HepG2 (cell line): ENCODE data around the gene YY1. TPM values are rescaled to one million over a fixed set of nuclear protein-coding genes. Genes with fewer than 3 reads are reported as not detected.

ENCODE experiments used
- ARNTL ChIP-seq: sonication (generic); formaldehyde crosslinking; IDR thresholded peaks from 2 replicates; pipeline ENCODE4 v1.4.0; 2020; ENCODE audit warnings: mild to moderate bottlenecking, missing genetic modification reagents
- ATAD3A ChIP-seq: sonication (generic); formaldehyde crosslinking; IDR thresholded peaks from 2 replicates; pipeline ENCODE4 v1.4.0; 2020; ENCODE audit warnings: missing genetic modification reagents
- FOXC1 ChIP-seq: sonication (generic); formaldehyde crosslinking; IDR thresholded peaks from 2 replicates; pipeline ENCODE4 v1.8.0; 2022; ENCODE audit warnings: mild to moderate bottlenecking, missing genetic modification reagents, borderline replicate concordance
- FOXJ3 ChIP-seq: sonication (generic); formaldehyde crosslinking; IDR thresholded peaks from 2 replicates; pipeline ENCODE4 v1.4.0; 2020; ENCODE audit warnings: missing genetic modification reagents, mild to moderate bottlenecking, borderline replicate concordance
- FOXM1 ChIP-seq: sonication (generic); formaldehyde crosslinking; IDR thresholded peaks from 2 replicates; pipeline ENCODE4 v1.5.0; 2020; ENCODE audit warnings: missing genetic modification reagents
- HMG20B ChIP-seq: conservative IDR thresholded peaks from 2 replicates; pipeline ENCODE4 v1.6.1; 2016; ENCODE audit warnings: missing genetic modification reagents, missing compliant biosample characterization
- HNF1B ChIP-seq: sonication (generic); formaldehyde crosslinking; IDR thresholded peaks from 2 replicates; pipeline ENCODE4 v1.5.1; 2020; ENCODE audit warnings: mild to moderate bottlenecking, moderate library complexity, missing genetic modification reagents
- IRF1 ChIP-seq: sonication (generic); formaldehyde crosslinking; IDR thresholded peaks from 2 replicates; pipeline ENCODE4 v1.4.0; 2020; ENCODE audit warnings: low read depth, mild to moderate bottlenecking, missing genetic modification reagents
- IRF2 ChIP-seq: IDR thresholded peaks from 2 replicates; pipeline ENCODE4 v1.6.1; 2018; ENCODE audit warnings: missing genetic modification reagents, missing compliant biosample characterization
- IRF9 ChIP-seq: sonication (generic); formaldehyde crosslinking; IDR thresholded peaks from 2 replicates; pipeline ENCODE4 v1.8.0; 2022; ENCODE audit warnings: missing genetic modification reagents, mild to moderate bottlenecking, borderline replicate concordance
- MTERF4 ChIP-seq: sonication (generic); formaldehyde crosslinking; IDR thresholded peaks from 2 replicates; pipeline ENCODE4 v1.8.0; 2023; ENCODE audit warnings: mild to moderate bottlenecking, missing genetic modification reagents
- NKX3-1 ChIP-seq: sonication (generic); formaldehyde crosslinking; IDR thresholded peaks from 2 replicates; pipeline ENCODE4 v1.5.0; 2020; ENCODE audit warnings: missing genetic modification reagents
- RBM39 ChIP-seq: fragments of 200-400 bp; formaldehyde crosslinking; IDR thresholded peaks from one replicate; pipeline ENCODE4 v1.6.1; 2018; ENCODE audit warnings: antibody characterized with exemption, mild to moderate bottlenecking, low read depth, low read length; ENCODE audit not compliant: poor library complexity, severe bottlenecking
- SAP130 ChIP-seq: IDR thresholded peaks from 2 replicates; pipeline ENCODE4 v1.6.1; 2016; ENCODE audit warnings: low read depth
- SMARCC2 ChIP-seq: fragments of 450-650 bp; IDR thresholded peaks from 2 replicates; pipeline ENCODE4 v1.6.1; 2017; ENCODE audit warnings: antibody characterized with exemption, mild to moderate bottlenecking
- ZNF225 ChIP-seq: sonication (generic); formaldehyde crosslinking; IDR thresholded peaks from 2 replicates; pipeline ENCODE4 v1.4.0; 2020; ENCODE audit warnings: mild to moderate bottlenecking, missing genetic modification reagents
- ZNF274 ChIP-seq: sonication (generic); formaldehyde crosslinking; IDR thresholded peaks from 2 replicates; pipeline ENCODE4 v1.5.1; 2020; ENCODE audit warnings: mild to moderate bottlenecking, missing genetic modification reagents
- ZNF281 ChIP-seq: sonication (generic); formaldehyde crosslinking; IDR thresholded peaks from 2 replicates; pipeline ENCODE4 v1.4.0; 2020; ENCODE audit warnings: missing genetic modification reagents, borderline replicate concordance
- ZNF333 ChIP-seq: sonication (generic); formaldehyde crosslinking; IDR thresholded peaks from 2 replicates; pipeline ENCODE4 v1.4.0; 2020; ENCODE audit warnings: mild to moderate bottlenecking, missing genetic modification reagents, borderline replicate concordance
- ZNF414 ChIP-seq: sonication (generic); formaldehyde crosslinking; IDR thresholded peaks from 2 replicates; pipeline ENCODE4 v1.5.0; 2020; ENCODE audit warnings: missing genetic modification reagents
- ZNF446 ChIP-seq: sonication (generic); formaldehyde crosslinking; IDR thresholded peaks from 2 replicates; pipeline ENCODE4 v1.5.0; 2020; ENCODE audit warnings: mild to moderate bottlenecking, missing genetic modification reagents
- ZNF850 ChIP-seq: sonication (generic); formaldehyde crosslinking; conservative IDR thresholded peaks from 2 replicates; pipeline ENCODE4 v1.9.0; 2021; ENCODE audit warnings: mild to moderate bottlenecking, missing genetic modification reagents
- polyA plus RNA-seq, 8 experiments: library from polyadenylated mRNA; depleted of rRNA in 3 of 8; stranded (reverse) in 7 of 8; unstranded in 1 of 8; fragments of >200 nt; fragmentation: Illumina TruSeq in 4 of 8; extraction: Trizol in 4 of 8; gene quantifications; 2 replicates each; pipeline versions ENCODE4 v1.2.1 to v1.2.3, GENCODE V29; 2011 to 2016; ENCODE audit warnings: low read depth in 4 of 8, missing spikeins in 1 of 8, mixed read lengths in 1 of 8; ENCODE audit not compliant: insufficient read depth in 1 of 8
- total RNA-seq, 5 experiments: library from RNA; depleted of rRNA; stranded (reverse); fragments of >200 nt; fragmentation: Illumina TruSeq; extraction: Trizol; gene quantifications; 2 replicates each; pipeline ENCODE4 v1.2.3, GENCODE V29; 2016; ENCODE audit warnings: low read depth in 1 of 5

Gene YY1
- total and polyA plus RNA-seq, 2 of the 13 experiments (the other 11 are each of a cell fraction or from before 2014, with no cell fraction given), result 29.4 to 68.1 TPM

- TF ChIP-seq IRF1 (CRISPR knock-in tag) (no peak), HNF1B (CRISPR knock-in tag) (no peak), ZNF225 (CRISPR knock-in tag) (no peak), IRF2 (CRISPR knock-in tag) (no peak; the same call in 1 of the 2 replicates), ZNF446 (CRISPR knock-in tag) (no peak), ZNF333 (CRISPR knock-in tag) (no peak), RBM39 (no peak), MTERF4 (CRISPR knock-in tag) (no peak), HMG20B (CRISPR knock-in tag) (no peak), SMARCC2 (no peak), IRF9 (CRISPR knock-in tag) (peak; percentile 33; the same call in 1 of the 2 replicates), FOXJ3 (CRISPR knock-in tag) (no peak), FOXM1 (no peak), NKX3-1 (no peak), ZNF274 (no peak), ZNF850 (CRISPR knock-in tag) (no peak), FOXC1 (CRISPR knock-in tag) (no peak), ZNF414 (no peak), ATAD3A (CRISPR knock-in tag) (no peak), SAP130 (CRISPR knock-in tag) (peak; percentile 73), ARNTL (no peak), ZNF281 (CRISPR knock-in tag) (no peak)
Observed at GRCh38 chr14:100223332-100224201, 15.4 kb upstream of the YY1 start (continued).
